ENCODE data around the gene FOXJ3.

FOXJ3 gene

GRCh38 chr1:42322577-42322976 is 12.5 kb downstream of the FOXJ3 start:
- Mint-ChIP-seq H3K4me1 (peaks cover 83% of the 10 kb centered on the region), H3K36me3 (peaks cover 6% of the 10 kb centered on the region), H3K9me3 (no peaks in the 10 kb centered on the region), H3K4me3 (no peak overlapping the region), H3K27ac (peak overlapping the region; percentile 96)
- ATAC-seq (peak; percentile 55), DNase-seq (ENCODE audit: low spot score in 2 of 2) (no peak)

GRCh38 chr1:42321731-42322130 is 13.3 kb downstream of the FOXJ3 start:
- Mint-ChIP-seq H3K36me3 (peaks cover 11% of the 10 kb centered on the region), H3K4me1 (peaks cover 81% of the 10 kb centered on the region), H3K9me3 (no peaks in the 10 kb centered on the region), H3K27ac (peak overlapping the region; percentile 96), H3K4me3 (no peak overlapping the region)
- ATAC-seq = no peak
- DNase-seq (ENCODE audit: low spot score in 2 of 2) = no peak

- H3K9me3 Mint-ChIP-seq = no peaks in the 10 kb centered on the region
- peaks cover 80% of the 10 kb centered on the region for H3K4me1 Mint-ChIP-seq
- DNase-seq (ENCODE audit: low spot score in 2 of 2) (no peak), ATAC-seq (no peak)
- peak overlapping the region; percentile 96 for H3K27ac Mint-ChIP-seq
- peaks cover 11% of the 10 kb centered on the region for H3K36me3 Mint-ChIP-seq
- peak overlapping the region; percentile 62 for H3K4me3 Mint-ChIP-seq
Observed at GRCh38 chr1:42320708-42321107, 14.3 kb downstream of the FOXJ3 start.

DNA sequence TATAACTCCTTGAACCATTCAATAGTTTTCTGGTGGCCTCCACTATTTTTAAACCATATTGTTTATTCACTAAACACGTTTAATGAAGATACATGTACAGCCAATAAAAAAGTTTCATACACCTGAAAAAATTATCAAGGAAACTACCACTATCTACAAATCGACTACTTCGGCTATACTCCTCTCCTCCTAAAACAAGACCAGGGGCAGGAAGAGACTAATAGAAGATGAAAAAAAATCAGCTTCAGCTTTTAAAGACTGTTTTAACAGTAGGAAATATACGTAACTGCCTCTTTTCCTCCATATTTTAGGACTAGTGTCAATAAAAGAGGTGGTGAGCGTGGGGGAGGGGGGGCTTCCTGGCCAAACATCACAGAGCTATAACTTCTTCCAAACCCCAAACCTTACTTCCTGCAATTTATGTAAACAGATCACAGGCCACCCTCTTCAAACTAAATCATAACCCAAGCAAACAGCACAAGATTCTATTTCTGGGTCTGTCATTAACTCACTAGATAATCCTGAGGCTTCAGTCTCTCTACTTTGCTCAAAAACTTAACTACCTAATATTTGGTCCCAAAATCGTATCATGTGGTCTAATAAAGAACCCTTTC is 15.1 kb downstream of the FOXJ3 start:
- peak overlapping the region; percentile 96 for H3K27ac Mint-ChIP-seq
- no peak for ATAC-seq
- peaks cover 11% of the 10 kb centered on the region for H3K36me3 Mint-ChIP-seq
- H3K9me3 Mint-ChIP-seq = no peaks in the 10 kb centered on the region
- H3K4me3 Mint-ChIP-seq = peak overlapping the region; percentile 62
- no peak for DNase-seq (ENCODE audit: low spot score in 2 of 2)
- H3K4me1 Mint-ChIP-seq = peaks cover 81% of the 10 kb centered on the region

DNA sequence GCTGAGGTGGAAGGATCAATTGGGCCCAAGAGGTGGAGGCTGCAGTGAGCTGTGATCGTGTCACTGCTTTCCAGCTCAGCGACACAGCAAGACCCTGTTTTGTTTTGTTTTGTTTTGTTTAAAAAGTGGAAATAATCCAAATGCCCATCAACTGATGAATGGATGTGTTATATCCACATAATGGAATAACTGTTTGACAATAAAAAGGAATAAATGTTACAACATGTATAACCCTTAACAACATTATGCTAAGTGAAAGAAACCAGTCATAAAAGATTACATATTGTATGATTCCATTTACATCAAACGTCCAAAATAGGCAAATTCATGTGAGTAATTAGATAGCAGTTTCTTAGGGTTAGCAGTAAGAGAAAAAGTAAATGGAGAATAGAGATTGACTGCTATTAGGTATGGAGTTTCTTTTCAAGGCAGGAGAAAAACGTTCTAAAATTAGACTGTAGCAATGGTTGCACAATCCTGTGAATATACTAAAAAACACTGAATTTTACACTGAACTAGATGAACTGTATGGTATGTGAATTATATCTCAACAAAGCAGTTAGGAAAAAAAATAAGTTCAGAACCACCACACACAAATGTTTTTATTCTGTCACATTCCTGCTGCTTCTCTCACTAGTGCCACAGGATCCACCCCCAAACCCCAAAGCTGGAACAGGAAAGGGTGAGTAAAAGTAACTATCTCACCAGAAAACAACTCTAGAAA is 15.7 kb downstream of the FOXJ3 start:
- peak overlapping the region; percentile 96 for H3K27ac Mint-ChIP-seq
- H3K9me3 Mint-ChIP-seq = no peaks in the 10 kb centered on the region
- peak; percentile 51 for ATAC-seq
- peaks cover 11% of the 10 kb centered on the region for H3K36me3 Mint-ChIP-seq
- no peak for DNase-seq (ENCODE audit: low spot score in 2 of 2)
- peaks cover 84% of the 10 kb centered on the region for H3K4me1 Mint-ChIP-seq
- peak overlapping the region; percentile 62 for H3K4me3 Mint-ChIP-seq

GRCh38 chr1:42318601-42319000 is 16.4 kb downstream of the FOXJ3 start:
- Mint-ChIP-seq H3K27ac (no peak overlapping the region), H3K4me1 (peaks cover 88% of the 10 kb centered on the region), H3K4me3 (no peak overlapping the region), H3K9me3 (no peaks in the 10 kb centered on the region), H3K36me3 (peaks cover 11% of the 10 kb centered on the region)
- no peak for DNase-seq (ENCODE audit: low spot score in 2 of 2)
- ATAC-seq = no peak

DNA sequence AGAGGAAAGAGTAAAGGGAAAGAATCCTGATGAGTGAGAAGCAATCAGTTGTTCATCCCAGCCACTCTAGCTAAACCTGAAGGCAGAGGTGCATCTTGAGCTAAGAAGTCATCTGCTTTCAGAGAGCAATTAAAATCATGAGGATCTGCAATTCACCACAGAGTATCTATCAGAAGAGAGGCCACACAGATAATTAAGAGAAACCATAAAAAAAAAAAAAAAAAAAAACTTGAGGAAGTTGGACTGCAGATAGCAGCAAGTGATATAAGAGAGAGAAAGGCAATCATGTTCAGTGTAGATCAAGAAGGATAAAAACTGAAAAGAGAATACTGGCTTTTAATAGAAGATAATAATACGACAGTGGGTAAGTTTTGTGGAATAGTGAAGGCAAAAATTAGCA is 17.7 kb downstream of the FOXJ3 start:
- Mint-ChIP-seq H3K4me1 (peaks cover 81% of the 10 kb centered on the region), H3K27ac (peak overlapping the region; percentile 32), H3K9me3 (no peaks in the 10 kb centered on the region), H3K36me3 (peaks cover 6% of the 10 kb centered on the region), H3K4me3 (no peak overlapping the region)
- DNase-seq (ENCODE audit: low spot score in 2 of 2) = no peak
- ATAC-seq = no peak

DNA sequence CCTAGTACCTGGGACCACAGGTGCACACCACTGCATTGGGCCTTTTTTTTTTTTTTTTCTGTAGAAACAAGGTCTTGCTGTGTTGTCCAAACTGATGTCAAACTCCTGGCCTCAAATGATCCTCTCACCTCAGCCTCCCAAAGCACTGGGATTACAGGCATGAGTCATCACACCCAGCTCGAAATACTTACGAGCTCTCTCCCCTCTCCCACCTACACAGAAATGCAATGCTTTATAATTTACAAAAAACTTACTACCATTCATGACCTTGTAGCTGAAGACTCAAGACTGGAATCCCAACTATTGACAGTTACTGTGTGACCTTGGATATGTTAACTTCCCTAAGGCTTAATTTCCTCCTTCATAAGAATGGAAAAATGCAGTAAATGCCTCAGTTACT is 18.7 kb downstream of the FOXJ3 start:
- Mint-ChIP-seq H3K4me1 (peaks cover 72% of the 10 kb centered on the region), H3K36me3 (peaks cover 6% of the 10 kb centered on the region), H3K4me3 (no peak overlapping the region), H3K9me3 (no peaks in the 10 kb centered on the region), H3K27ac (no peak overlapping the region)
- ATAC-seq (no peak), DNase-seq (ENCODE audit: low spot score in 2 of 2) (no peak)

DNA sequence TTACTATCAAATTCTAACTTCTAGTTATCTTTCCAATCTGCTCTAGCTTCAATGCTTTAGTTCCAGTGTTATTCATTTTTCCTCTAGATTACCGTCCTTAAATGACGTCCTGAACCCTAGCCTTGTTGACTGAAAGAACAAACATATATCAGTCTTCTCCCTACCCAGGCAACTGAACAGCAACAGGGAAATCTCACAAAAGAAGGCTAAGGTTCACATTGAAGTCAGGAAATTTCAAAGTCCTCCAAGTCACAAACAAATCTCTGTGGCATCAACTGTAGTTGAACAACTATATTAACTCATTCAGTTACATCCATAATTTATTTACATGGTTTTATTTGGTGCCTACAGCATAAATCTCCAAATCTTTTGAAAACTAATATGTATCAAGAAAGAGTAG is 19.5 kb downstream of the FOXJ3 start:
- Mint-ChIP-seq H3K4me1 (peaks cover 74% of the 10 kb centered on the region), H3K4me3 (no peak overlapping the region), H3K27ac (no peak overlapping the region), H3K36me3 (peaks cover 13% of the 10 kb centered on the region), H3K9me3 (no peaks in the 10 kb centered on the region)
- ATAC-seq = no peak
- DNase-seq (ENCODE audit: low spot score in 2 of 2) = no peak

GRCh38 chr1:42313970-42314369 is 21.1 kb downstream of the FOXJ3 start:
- no peaks in the 10 kb centered on the region for H3K9me3 Mint-ChIP-seq

DNA sequence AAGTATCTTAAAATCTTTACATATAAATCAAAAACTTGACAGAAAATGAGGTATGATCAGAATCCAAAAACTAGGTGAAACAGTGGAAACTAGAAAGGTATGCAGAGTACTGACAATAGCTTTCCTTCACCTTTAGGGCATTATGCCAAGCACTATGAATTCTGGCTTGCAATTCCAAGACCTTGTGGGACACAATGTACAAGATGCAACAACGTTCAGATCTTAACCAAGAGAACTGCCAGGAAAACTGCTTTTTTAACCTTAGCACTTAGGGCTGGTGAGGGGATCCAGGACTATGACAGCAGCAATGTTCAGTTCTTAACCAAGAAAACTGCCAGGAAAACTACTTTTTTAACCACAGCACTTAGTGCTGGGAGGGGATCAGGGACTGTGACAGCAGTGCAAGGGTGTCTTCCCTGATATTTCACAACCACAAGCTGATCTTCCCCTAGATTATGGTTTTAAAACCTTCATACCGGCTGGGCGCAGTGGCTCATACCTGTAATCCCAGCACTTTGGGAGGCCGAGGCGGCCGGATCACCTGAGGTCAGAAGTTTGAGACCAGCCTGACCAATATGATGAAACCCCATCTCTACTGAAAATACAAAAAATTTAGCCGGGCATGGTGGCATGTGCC is 22.3 kb downstream of the FOXJ3 start:
- H3K4me3 Mint-ChIP-seq = no peak overlapping the region
- no peak overlapping the region for H3K27ac Mint-ChIP-seq
- H3K36me3 Mint-ChIP-seq = peaks cover 40% of the 10 kb centered on the region
- ATAC-seq = no peak
- H3K4me1 Mint-ChIP-seq = peaks cover 64% of the 10 kb centered on the region
- DNase-seq (ENCODE audit: low spot score in 2 of 2) = no peak
- H3K9me3 Mint-ChIP-seq = no peaks in the 10 kb centered on the region

More at GRCh38 chr1:42313970-42314369, 21.1 kb downstream of the FOXJ3 start:
- ATAC-seq = no peak
- H3K4me1 Mint-ChIP-seq = peaks cover 65% of the 10 kb centered on the region
- H3K4me3 Mint-ChIP-seq = no peak overlapping the region
- DNase-seq (ENCODE audit: low spot score in 2 of 2) = no peak
- H3K27ac Mint-ChIP-seq = peak overlapping the region; percentile 64
- peaks cover 29% of the 10 kb centered on the region for H3K36me3 Mint-ChIP-seq

DNA sequence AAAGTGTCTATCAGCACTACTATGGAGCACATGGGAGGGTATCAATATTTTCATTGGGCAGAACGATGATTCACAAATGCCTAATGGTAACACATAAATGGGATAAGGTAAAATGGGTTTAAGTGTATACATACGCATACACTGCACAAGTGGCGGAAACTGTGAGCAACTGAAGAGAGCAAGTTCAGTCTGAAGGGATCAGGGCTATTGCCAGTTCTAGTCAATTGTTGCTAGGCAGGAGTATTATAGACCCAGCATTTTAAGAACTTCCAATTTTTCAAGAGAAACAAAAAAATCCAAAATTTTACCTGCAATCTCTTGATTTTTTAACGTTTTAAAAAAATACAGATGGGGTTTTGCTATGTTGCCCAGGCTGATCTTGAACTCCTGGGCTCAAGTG is 23.1 kb downstream of the FOXJ3 start:
- peaks cover 57% of the 10 kb centered on the region for H3K4me1 Mint-ChIP-seq
- DNase-seq (ENCODE audit: low spot score in 2 of 2) = no peak
- no peaks in the 10 kb centered on the region for H3K9me3 Mint-ChIP-seq
- no peak overlapping the region for H3K27ac Mint-ChIP-seq
- peaks cover 35% of the 10 kb centered on the region for H3K36me3 Mint-ChIP-seq
- no peak for ATAC-seq
- H3K4me3 Mint-ChIP-seq = no peak overlapping the region

- no peak for DNase-seq (ENCODE audit: low spot score in 2 of 2)
- Mint-ChIP-seq H3K4me3 (no peak overlapping the region), H3K4me1 (peaks cover 52% of the 10 kb centered on the region), H3K9me3 (no peaks in the 10 kb centered on the region), H3K36me3 (peaks cover 43% of the 10 kb centered on the region), H3K27ac (peak overlapping the region; percentile 18)
- peak; percentile 74 for ATAC-seq
Observed at GRCh38 chr1:42311138-42311537, 23.9 kb downstream of the FOXJ3 start.

- ATAC-seq (no peak), DNase-seq (ENCODE audit: low spot score in 2 of 2) (no peak)
- Mint-ChIP-seq H3K4me1 (peaks cover 44% of the 10 kb centered on the region), H3K9me3 (peaks cover under 1% of the 10 kb centered on the region), H3K36me3 (peaks cover 46% of the 10 kb centered on the region), H3K27ac (no peak overlapping the region), H3K4me3 (no peak overlapping the region)
Observed at GRCh38 chr1:42306977-42307376, 28.1 kb downstream of the FOXJ3 start.

- DNase-seq (ENCODE audit: low spot score in 2 of 2) (no peak), ATAC-seq (no peak)
- no peak overlapping the region for H3K27ac Mint-ChIP-seq
- H3K36me3 Mint-ChIP-seq = peaks cover 46% of the 10 kb centered on the region
- H3K9me3 Mint-ChIP-seq = peaks cover 7% of the 10 kb centered on the region
- peaks cover 38% of the 10 kb centered on the region for H3K4me1 Mint-ChIP-seq
- no peak overlapping the region for H3K4me3 Mint-ChIP-seq
Observed at GRCh38 chr1:42305639-42306038, 29.4 kb downstream of the FOXJ3 start.

DNA sequence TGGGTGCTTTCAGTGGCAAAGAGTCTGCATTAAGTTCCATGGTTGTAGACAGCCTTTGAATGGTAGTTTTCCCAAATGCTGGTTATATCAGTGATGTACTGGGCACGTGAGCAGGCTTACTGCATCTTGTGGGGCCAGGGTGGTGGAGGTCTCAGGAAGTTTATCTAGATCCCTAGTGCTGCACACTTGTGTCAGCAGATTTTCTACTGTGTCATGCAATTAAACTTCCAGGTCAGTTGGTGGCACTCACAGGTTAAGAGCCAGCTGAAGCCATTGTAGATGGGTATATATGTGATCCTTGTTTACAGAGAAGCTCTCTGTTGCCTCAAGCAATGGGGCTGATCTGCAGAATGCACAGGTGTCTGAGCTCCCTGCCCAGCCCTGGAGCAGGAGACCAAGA is 33.0 kb downstream of the FOXJ3 start:
- Mint-ChIP-seq H3K9me3 (peaks cover 7% of the 10 kb centered on the region), H3K4me1 (peaks cover 44% of the 10 kb centered on the region), H3K4me3 (no peak overlapping the region), H3K36me3 (peaks cover 18% of the 10 kb centered on the region), H3K27ac (no peak overlapping the region)
- ATAC-seq = no peak
- no peak for DNase-seq (ENCODE audit: low spot score in 2 of 2)
